Osteocyte (in vitro differentiated cells): ENCODE data around the gene MPRIP. TPM values are rescaled to one million over a fixed set of nuclear protein-coding genes. Genes with fewer than 3 reads are reported as not detected.

Experiments
- DNase-seq: peaks from one replicate; pipeline ENCODE4 v3.0.0; 2021; ENCODE audit warnings: mixed read lengths; ENCODE audit not compliant: unreplicated experiment; ENCODE audit errors: extremely low spot score
- H3K27ac Mint-ChIP-seq: one replicate; pipeline ENCODE4 v1.8.0; 2021; ENCODE audit warnings: mild to moderate bottlenecking, mixed read lengths; ENCODE audit not compliant: unreplicated experiment
- H3K27me3 Mint-ChIP-seq: one replicate; pipeline ENCODE4 v1.8.0; 2021; ENCODE audit warnings: mixed read lengths; ENCODE audit not compliant: unreplicated experiment
- H3K36me3 Mint-ChIP-seq: one replicate; pipeline ENCODE4 v1.8.0; 2021; ENCODE audit warnings: mixed read lengths; ENCODE audit not compliant: unreplicated experiment
- H3K4me1 Mint-ChIP-seq: one replicate; pipeline ENCODE4 v1.8.0; 2021; ENCODE audit warnings: mixed read lengths; ENCODE audit not compliant: unreplicated experiment
- H3K4me3 Mint-ChIP-seq: one replicate; pipeline ENCODE4 v1.8.0; 2021; ENCODE audit warnings: mild to moderate bottlenecking, moderate library complexity, mixed read lengths; ENCODE audit not compliant: unreplicated experiment
- H3K9me3 Mint-ChIP-seq: one replicate; pipeline ENCODE4 v1.8.0; 2021; ENCODE audit warnings: mixed read lengths; ENCODE audit not compliant: unreplicated experiment
- total RNA-seq: library from RNA; stranded (reverse); gene quantifications from 2 replicates; pipeline ENCODE4 v1.2.1, GENCODE V29; 2021
- TF ChIP-seq, protein P1 (sequence below): fragments of 200-600 bp; sonication (generic); IDR thresholded peaks from 2 replicates; pipeline ENCODE4 v1.5.0; 2021; ENCODE audit warnings: antibody characterized with exemption, mild to moderate bottlenecking, moderate library complexity

The MPRIP gene
- total RNA-seq, 1 donor from 2014 or later: 206 TPM

DNA sequence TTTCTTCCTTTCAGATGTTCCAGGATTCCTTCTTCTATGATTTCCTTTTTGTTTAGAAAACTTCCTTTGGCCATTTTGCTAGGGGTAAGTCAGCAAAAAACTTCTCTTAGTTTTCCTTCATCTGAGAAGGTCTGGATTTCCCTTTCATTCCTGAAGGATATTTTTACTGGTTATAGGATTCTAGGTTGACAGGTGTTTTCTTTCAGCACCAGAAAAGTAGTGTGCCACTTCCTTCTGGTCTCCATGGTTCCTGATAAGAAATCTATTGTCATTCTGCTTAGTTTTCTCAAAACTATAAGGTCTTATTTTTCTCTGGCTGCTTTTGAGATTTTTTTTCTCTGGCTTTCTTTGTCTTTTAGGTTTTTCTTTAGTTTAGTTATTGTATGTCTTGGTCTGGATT is 27.6 kb downstream of the MPRIP start:
- Mint-ChIP-seq H3K36me3 (peaks cover 13% of the 10 kb centered on the region), H3K4me1 (peaks cover 72% of the 10 kb centered on the region), H3K9me3 (peaks cover 9% of the 10 kb centered on the region), H3K27ac (no peak overlapping the region), H3K27me3 (no peaks in the 10 kb centered on the region), H3K4me3 (no peak overlapping the region)
- DNase-seq: no peak
- TF ChIP-seq, protein P1, sequence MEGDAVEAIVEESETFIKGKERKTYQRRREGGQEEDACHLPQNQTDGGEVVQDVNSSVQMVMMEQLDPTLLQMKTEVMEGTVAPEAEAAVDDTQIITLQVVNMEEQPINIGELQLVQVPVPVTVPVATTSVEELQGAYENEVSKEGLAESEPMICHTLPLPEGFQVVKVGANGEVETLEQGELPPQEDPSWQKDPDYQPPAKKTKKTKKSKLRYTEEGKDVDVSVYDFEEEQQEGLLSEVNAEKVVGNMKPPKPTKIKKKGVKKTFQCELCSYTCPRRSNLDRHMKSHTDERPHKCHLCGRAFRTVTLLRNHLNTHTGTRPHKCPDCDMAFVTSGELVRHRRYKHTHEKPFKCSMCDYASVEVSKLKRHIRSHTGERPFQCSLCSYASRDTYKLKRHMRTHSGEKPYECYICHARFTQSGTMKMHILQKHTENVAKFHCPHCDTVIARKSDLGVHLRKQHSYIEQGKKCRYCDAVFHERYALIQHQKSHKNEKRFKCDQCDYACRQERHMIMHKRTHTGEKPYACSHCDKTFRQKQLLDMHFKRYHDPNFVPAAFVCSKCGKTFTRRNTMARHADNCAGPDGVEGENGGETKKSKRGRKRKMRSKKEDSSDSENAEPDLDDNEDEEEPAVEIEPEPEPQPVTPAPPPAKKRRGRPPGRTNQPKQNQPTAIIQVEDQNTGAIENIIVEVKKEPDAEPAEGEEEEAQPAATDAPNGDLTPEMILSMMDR: no peak

DNA sequence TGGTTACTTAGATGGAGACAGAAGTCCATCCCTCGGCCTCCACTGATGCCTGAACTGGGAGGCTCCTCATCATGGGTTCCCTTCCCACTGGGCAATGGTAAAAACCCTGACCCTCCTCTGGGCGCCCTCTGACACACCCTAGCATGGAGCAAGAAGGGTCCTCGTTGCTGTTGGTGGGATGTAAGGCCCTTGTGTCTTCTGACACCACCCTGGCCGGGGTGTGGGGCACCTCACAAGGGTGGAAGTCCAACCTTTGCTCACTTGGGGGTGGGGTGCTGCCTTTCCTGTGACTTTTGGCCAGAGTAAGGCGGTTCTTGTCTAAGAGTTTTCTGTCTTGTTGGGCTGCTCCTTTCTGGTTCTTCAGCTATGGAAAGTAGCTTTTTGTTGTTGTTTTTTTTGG is 28.7 kb downstream of the MPRIP start:
- no peak overlapping the region for H3K27ac Mint-ChIP-seq

DNA sequence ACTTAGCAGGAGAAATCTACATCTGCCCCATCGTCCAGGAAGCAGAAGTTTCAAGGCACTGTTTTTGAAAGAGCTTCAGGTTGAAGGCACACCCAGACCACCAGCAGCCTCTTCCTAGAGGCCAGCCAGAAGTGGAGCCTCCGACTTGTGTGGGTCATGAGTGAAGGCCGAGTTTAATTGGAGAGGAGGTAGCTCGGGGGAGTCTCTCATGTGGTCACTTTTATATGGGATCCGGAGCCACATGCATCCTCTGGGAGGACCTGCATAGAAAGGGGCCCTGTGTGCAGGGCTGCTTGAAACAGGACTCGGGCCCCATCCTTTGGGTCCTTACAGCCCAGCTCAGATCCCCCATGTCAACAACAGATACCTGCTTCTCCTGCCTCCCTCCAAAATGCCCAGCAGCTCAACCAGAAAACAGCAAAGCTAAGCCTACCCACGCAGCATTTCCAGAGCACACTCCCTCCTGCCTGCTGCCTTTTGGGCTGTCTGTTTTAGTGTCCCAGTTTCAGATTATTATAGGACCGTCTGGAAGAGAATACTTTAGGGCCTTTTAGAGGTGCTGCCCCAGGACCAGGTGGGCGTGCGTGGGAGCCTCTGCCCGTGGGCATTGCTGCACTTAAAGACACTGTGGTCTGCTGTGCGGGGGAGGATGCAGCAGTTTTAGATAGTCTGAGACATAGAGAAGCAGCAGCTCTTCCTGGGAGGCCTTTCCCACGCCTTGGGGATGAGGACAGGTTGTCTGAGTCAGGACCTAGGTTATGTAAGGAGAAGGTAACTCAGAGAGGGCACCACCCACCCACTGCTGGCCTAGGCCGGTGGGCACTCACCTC is 29.5 kb downstream of the MPRIP start:
- H3K27me3 Mint-ChIP-seq: no peaks in the 10 kb centered on the region
- no peak for DNase-seq
- TF ChIP-seq, protein P1: no peak
- H3K4me3 Mint-ChIP-seq: no peak overlapping the region
- peaks cover 9% of the 10 kb centered on the region for H3K9me3 Mint-ChIP-seq
- peaks cover 13% of the 10 kb centered on the region for H3K36me3 Mint-ChIP-seq
- H3K4me1 Mint-ChIP-seq: peaks cover 75% of the 10 kb centered on the region
- no peak overlapping the region for H3K27ac Mint-ChIP-seq

More for the DNA sequence above, 28.7 kb downstream of the MPRIP start:
- DNase-seq: no peak
- no peaks in the 10 kb centered on the region for H3K27me3 Mint-ChIP-seq
- TF ChIP-seq, protein P1: no peak
- no peak overlapping the region for H3K4me3 Mint-ChIP-seq
- H3K4me1 Mint-ChIP-seq: peaks cover 75% of the 10 kb centered on the region
- peaks cover 10% of the 10 kb centered on the region for H3K36me3 Mint-ChIP-seq
- peaks cover 9% of the 10 kb centered on the region for H3K9me3 Mint-ChIP-seq

DNA sequence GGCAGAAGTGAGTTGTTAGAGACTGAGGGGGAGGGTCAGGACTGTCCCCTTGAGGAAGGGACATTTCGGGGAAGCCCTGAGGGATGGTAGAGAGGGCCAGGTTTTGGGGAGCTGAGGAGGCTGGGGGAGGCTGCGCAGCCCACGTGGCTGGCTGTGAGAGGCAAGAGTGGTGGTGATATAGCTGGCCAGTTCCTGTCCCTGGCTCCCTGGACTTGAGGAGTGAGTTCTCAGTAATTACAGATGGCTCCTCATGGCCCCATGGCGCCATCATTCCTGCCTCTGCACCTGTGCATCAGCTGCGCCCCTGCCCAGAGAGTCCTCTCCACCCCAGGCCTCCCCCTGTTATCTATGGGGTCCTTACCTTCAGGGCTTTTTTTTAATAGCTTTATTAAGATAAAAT is 30.3 kb downstream of the MPRIP start:
- Mint-ChIP-seq H3K27ac (no peak overlapping the region), H3K9me3 (peaks cover 9% of the 10 kb centered on the region), H3K27me3 (no peaks in the 10 kb centered on the region), H3K4me3 (no peak overlapping the region), H3K4me1 (peaks cover 67% of the 10 kb centered on the region), H3K36me3 (peaks cover 17% of the 10 kb centered on the region)
- TF ChIP-seq, protein P1: no peak
- no peak for DNase-seq

DNA sequence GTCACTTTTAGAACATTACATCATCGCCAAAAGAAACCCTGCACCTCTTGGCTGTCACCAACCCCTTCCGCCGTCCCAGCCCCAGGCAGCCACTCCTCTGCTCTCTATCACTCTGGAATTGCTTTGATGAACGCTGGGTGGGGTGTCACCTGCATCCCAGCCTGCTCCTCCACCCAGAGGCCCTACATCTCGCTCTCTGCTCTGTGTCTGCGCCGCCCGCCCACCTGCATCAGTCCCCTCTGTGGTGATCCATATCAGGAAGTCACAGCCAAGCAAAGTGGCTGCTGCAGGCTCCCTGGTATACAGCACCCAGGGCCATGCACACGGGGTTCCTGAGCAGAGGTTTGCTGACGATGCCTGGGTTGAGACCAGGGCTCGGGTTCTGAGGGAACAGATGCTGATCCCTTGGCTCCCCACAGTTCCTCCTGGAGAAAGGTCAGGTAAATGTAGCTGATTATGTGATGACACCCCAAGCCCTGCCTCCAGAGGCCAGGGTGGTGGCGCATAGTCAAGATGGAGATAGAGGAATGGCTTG is 30.8 kb downstream of the MPRIP start:
- H3K4me3 Mint-ChIP-seq: no peak overlapping the region
- H3K27ac Mint-ChIP-seq: peak overlapping the region; percentile 44
- peaks cover 22% of the 10 kb centered on the region for H3K36me3 Mint-ChIP-seq
- TF ChIP-seq, protein P1: no peak
- no peaks in the 10 kb centered on the region for H3K27me3 Mint-ChIP-seq
- no peak for DNase-seq
- H3K9me3 Mint-ChIP-seq: peaks cover 9% of the 10 kb centered on the region
- peaks cover 63% of the 10 kb centered on the region for H3K4me1 Mint-ChIP-seq
